TTC549 (cell line): ENCODE results near the gene TMEM181.
A peak's percentile ranks its signal among the peaks of the same experiment; 100 is the strongest.
"Not testable (repeated sequence)": the region's sequence is repeated elsewhere in the genome, so short reads cannot be mapped to it uniquely, and the experiment has no call there.

Source experiments
- FAIRE-seq: peaks from 2 replicates; lab custom pipeline; 2012; peaks lifted over from hg19 to GRCh38; lab: Jason Lieb, UNC

Gene TMEM181

GRCh38 chr6:158603261-158604047 is 43.6 kb downstream of the TMEM181 start:
- no peak for FAIRE-seq

- no peak for FAIRE-seq
Observed at GRCh38 chr6:158604048-158604406, 44.1 kb downstream of the TMEM181 start.

GRCh38 chr6:158605266-158605878 is 45.5 kb downstream of the TMEM181 start:
- peak; percentile 71 for FAIRE-seq

- FAIRE-seq = not testable (repeated sequence)
Observed at GRCh38 chr6:158606011-158606410, 46.1 kb downstream of the TMEM181 start.

- no peak for FAIRE-seq
Observed at GRCh38 chr6:158606935-158607334, 47.0 kb downstream of the TMEM181 start.

GRCh38 chr6:158607411-158608170 is 47.7 kb downstream of the TMEM181 start:
- no peak for FAIRE-seq

- FAIRE-seq = no peak
Observed at GRCh38 chr6:158608221-158608620, 48.3 kb downstream of the TMEM181 start.

GRCh38 chr6:158609455-158610155 is 49.7 kb downstream of the TMEM181 start:
- FAIRE-seq = no peak

- no peak for FAIRE-seq
Observed at GRCh38 chr6:158610319-158610968, 50.6 kb downstream of the TMEM181 start.

- FAIRE-seq = no peak
Observed at GRCh38 chr6:158611039-158611438, 51.1 kb downstream of the TMEM181 start.

GRCh38 chr6:158611541-158612370 is 51.9 kb downstream of the TMEM181 start:
- FAIRE-seq = no peak

- FAIRE-seq = not testable (repeated sequence)
Observed at GRCh38 chr6:158614606-158615005, 54.7 kb downstream of the TMEM181 start.

- FAIRE-seq = not testable (repeated sequence)
Observed at GRCh38 chr6:158618289-158618688, 58.4 kb downstream of the TMEM181 start.

- no peak for FAIRE-seq
Observed at GRCh38 chr6:158619922-158620801, 60.3 kb downstream of the TMEM181 start.

GRCh38 chr6:158620963-158621693 is 61.2 kb downstream of the TMEM181 start:
- no peak for FAIRE-seq

GRCh38 chr6:158621694-158622544 is 62.0 kb downstream of the TMEM181 start:
- no peak for FAIRE-seq

- no peak for FAIRE-seq
Observed at GRCh38 chr6:158622545-158623190, 62.8 kb downstream of the TMEM181 start.
